Right lobe of liver (tissue), 6 donors: Measurements from ENCODE around the gene SCAND1. TPM values are rescaled to one million over a fixed set of nuclear protein-coding genes. Genes with fewer than 3 reads are reported as not detected.

Experiments
- ATAC-seq, 4 donors: fragments of 200-7000 bp; cut with Tn5 transposase; one replicate each; pipeline ENCODE4 v1.9.1; 2020; ENCODE audit warnings: mild to moderate bottlenecking in 4 of 4, moderate library complexity in 4 of 4
- DNase-seq, 3 donors: peaks; one replicate each; pipeline ENCODE4 v3.0.0-alpha.2; 2020
- H3K27ac ChIP-seq, 3 donors: fragments of 200-600 bp; one replicate each; pipeline ENCODE4 v1.8.0; 2022
- H3K27me3 ChIP-seq, 2 donors: fragments of 200-600 bp; one replicate each; pipeline ENCODE4 v1.8.0; 2022
- H3K36me3 ChIP-seq, 4 donors: fragments of 200-600 bp; sonication (generic) in 1 of 4; one replicate each; pipeline versions ENCODE4 v1.5.1 to v1.8.0; 2017 to 2022; ENCODE audit warnings: control low read depth in 1 of 4
- H3K4me1 ChIP-seq, 4 donors: fragments of 200-600 bp; sonication (generic) in 1 of 4; one replicate each; pipeline versions ENCODE4 v1.5.1 to v1.8.0; 2017 to 2022; ENCODE audit warnings: control low read depth in 1 of 4
- H3K4me3 ChIP-seq, 3 donors: fragments of 200-600 bp; one replicate each; pipeline ENCODE4 v1.8.0; 2022
- H3K9me3 ChIP-seq, 4 donors: fragments of 200-600 bp; sonication (generic) in 1 of 4; one replicate each; pipeline versions ENCODE4 v1.5.1 to v1.8.0; 2017 to 2022; ENCODE audit warnings: control low read depth in 1 of 4
- CTCF ChIP-seq, 4 donors: fragments of 200-600 bp in 3 of 4; fragments of 450-650 bp in 1 of 4; IDR thresholded peaks; one replicate each; pipeline versions ENCODE4 v1.5.1 to v1.8.0; 2016 to 2022; ENCODE audit warnings: antibody characterized with exemption in 4 of 4, mild to moderate bottlenecking in 2 of 4
- POLR2A ChIP-seq: fragments of 450-650 bp; IDR thresholded peaks from one replicate; pipeline ENCODE4 v1.6.1; 2017; ENCODE audit warnings: antibody characterized with exemption, mild to moderate bottlenecking
- WGBS: methylation state at CpG from one replicate; pipeline ENCODE4 v1.1.6; 2018; ENCODE audit warnings: low coverage, low lambda C conversion rate; ENCODE audit not compliant: insufficient coverage; ENCODE audit errors: missing lambda C conversion rate; 5-methylcytosine and 5-hydroxymethylcytosine counted together
- intact Hi-C, 2 donors: fragments of 100-400 bp; cut with DNase I; formaldehyde crosslinking; loops; one replicate each; pipeline versions ENCODE4 v1.11.2 to v1.14.1; 2022
- total RNA-seq, 6 experiments: library from RNA; depleted of rRNA in 2 of 6; stranded (reverse); fragments of >200 nt in 2 of 6; fragmentation: NEBNext Ultra II Directional in 3 of 6; extraction: Animal tissue kit (Norgen Biotek cat#: 25700) in 3 of 6; gene quantifications; one replicate each; pipeline versions ENCODE4 v1.1.0 to v1.2.4, GENCODE V29; 2016 to 2023
- donor health status: DM: no; HTN: yes; CAD: no.
- donor health status: DM: no; HTN: no; CAD: no.
- donor health status: DM: no; HTN: no; CAD: no.
- donor health status: DM: no; HTN: yes; CAD: no.
- donor health status: DM: no; HTN: yes; CAD: no.

Gene SCAND1
- total RNA-seq, 6 experiments from 2014 or later, result 35.5 to 106 (median 43.8) TPM

- intact Hi-C loops, result loop anchor here (5.0 kb wide), 1 partner anchor 142 kb away; no protein-coding TSS in a partner anchor
Measured at GRCh38 chr20:35994994-35995453, 40.7 kb upstream of the SCAND1 start.

GRCh38 chr20:35992713-35993335 lies 38.5 kb upstream of the SCAND1 start:
- Histone ChIP-seq H3K9me3 (no peaks in the 10 kb centered on the region), H3K4me3 (no peak overlapping the region), H3K27ac (no peak overlapping the region), H3K4me1 (no peaks in the 10 kb centered on the region), H3K27me3 (no peaks in the 10 kb centered on the region), H3K36me3 (no peaks in the 10 kb centered on the region)
- WGBS, result under 1% methylated on average over 6 of the region's 6 CpGs
- intact Hi-C loops, result no loop called here
- ATAC-seq, result peak; percentile 88 to 92 (median 90)
- peak in 1 of 3 donors; percentile 53 for DNase-seq
- peak; percentile 71 to 80 (median 76) for TF ChIP-seq CTCF (IDR thresholded peaks at IDR 0.05)
- TF ChIP-seq POLR2A, result no peak

More at GRCh38 chr20:35994994-35995453, 40.7 kb upstream of the SCAND1 start:
- no peaks in the 10 kb centered on the region for H3K4me1 ChIP-seq
- no peaks in the 10 kb centered on the region for H3K36me3 ChIP-seq
- DNase-seq (peak; percentile 82 to 86 (median 84)), ATAC-seq (peak; percentile 97 to 99 (median 98))
- TF ChIP-seq CTCF (IDR thresholded peaks at IDR 0.05) (peak; percentile 87 to 93 (median 91)), POLR2A (no peak)
- no peak overlapping the region for H3K4me3 ChIP-seq
- no peak overlapping the region for H3K27ac ChIP-seq
- no peaks in the 10 kb centered on the region for H3K9me3 ChIP-seq
- WGBS, result 0% methylated on average over 3 of the region's 6 CpGs
- no peaks in the 10 kb centered on the region for H3K27me3 ChIP-seq

GRCh38 chr20:35991142-35991771 lies 37.0 kb upstream of the SCAND1 start:
- no peaks in the 10 kb centered on the region for H3K4me1 ChIP-seq
- peak in 3 of 4 donors; percentile 31 to 40 (median 33) for ATAC-seq
- no peak for DNase-seq
- intact Hi-C loops, result no loop called here
- H3K36me3 ChIP-seq, result no peaks in the 10 kb centered on the region
- H3K4me3 ChIP-seq, result no peak overlapping the region
- TF ChIP-seq CTCF (IDR thresholded peaks at IDR 0.05), result peak; percentile 37 to 46 (median 42)
- no peak for TF ChIP-seq POLR2A
- no peaks in the 10 kb centered on the region for H3K27me3 ChIP-seq
- 14% methylated on average over 3 of the region's 3 CpGs for WGBS
- no peak overlapping the region for H3K27ac ChIP-seq
- no peaks in the 10 kb centered on the region for H3K9me3 ChIP-seq

GRCh38 chr20:35988910-35989463 lies 34.7 kb upstream of the SCAND1 start:
- DNase-seq (no peak), ATAC-seq (no peak)
- no peaks in the 10 kb centered on the region for H3K27me3 ChIP-seq
- H3K4me3 ChIP-seq, result no peak overlapping the region
- TF ChIP-seq POLR2A (no peak), CTCF (IDR thresholded peaks at IDR 0.05) (no peak)
- no peak overlapping the region for H3K27ac ChIP-seq
- no peaks in the 10 kb centered on the region for H3K4me1 ChIP-seq
- H3K9me3 ChIP-seq, result no peaks in the 10 kb centered on the region
- H3K36me3 ChIP-seq, result no peaks in the 10 kb centered on the region
- intact Hi-C loops, result no loop called here
- 63% methylated on average over 2 of the region's 2 CpGs for WGBS
